NCI-H774 (cell line): ENCODE measurements around the gene SLC10A2.
"Not testable (repeated sequence)": the region's sequence is repeated elsewhere in the genome, so short reads cannot be mapped to it uniquely, and the experiment has no call there.

ENCODE experiments used
- DNase-seq: peaks from one replicate; lab custom pipeline; 2025; lab: John Stamatoyannopoulos, UW

SLC10A2 gene

GRCh38 chr13:103066079-103066780, at the start of gene SLC10A2:
TSS of gene SLC10A2 (minus strand) at chr13:103066417. CDS start at chr13:103066249, 168 bp downstream.
- no peak for DNase-seq

- no peak for DNase-seq
These were observed 41.4 kb upstream of the SLC10A2 start for GRCh38 chr13:103107580-103107979.

- no peak for DNase-seq
These were observed 38.1 kb upstream of the SLC10A2 start for GRCh38 chr13:103104340-103104739.

- peak; percentile 2 for DNase-seq
These were observed 37.2 kb upstream of the SLC10A2 start for GRCh38 chr13:103103456-103103855.

GRCh38 chr13:103102482-103102881, 36.3 kb upstream of the SLC10A2 start:
- no peak for DNase-seq

GRCh38 chr13:103101901-103102300, 35.7 kb upstream of the SLC10A2 start:
- DNase-seq: no peak

- no peak for DNase-seq
These were observed 35.3 kb upstream of the SLC10A2 start for GRCh38 chr13:103101500-103101899.

- no peak for DNase-seq
These were observed 34.6 kb upstream of the SLC10A2 start for GRCh38 chr13:103100830-103101229.

- DNase-seq: no peak
These were observed 33.6 kb upstream of the SLC10A2 start for GRCh38 chr13:103099722-103100293.

- no peak for DNase-seq
These were observed 32.3 kb upstream of the SLC10A2 start for GRCh38 chr13:103098535-103098934.

GRCh38 chr13:103097366-103097928, 31.2 kb upstream of the SLC10A2 start:
- DNase-seq: no peak

- not testable (repeated sequence) for DNase-seq
These were observed 27.4 kb upstream of the SLC10A2 start for GRCh38 chr13:103093649-103094048.

GRCh38 chr13:103087275-103087674, 21.1 kb upstream of the SLC10A2 start:
- no peak for DNase-seq

- DNase-seq: no peak
These were observed 15.2 kb upstream of the SLC10A2 start for GRCh38 chr13:103081435-103081834.

GRCh38 chr13:103078158-103078557, 11.9 kb upstream of the SLC10A2 start:
- no peak for DNase-seq

GRCh38 chr13:103068836-103069235, 2.6 kb upstream of the SLC10A2 start:
- DNase-seq: no peak

- no peak for DNase-seq
These were observed 1.7 kb upstream of the SLC10A2 start for GRCh38 chr13:103067751-103068555.

GRCh38 chr13:103066781-103067345, 646 bp upstream of the SLC10A2 start:
- peak; percentile 2 for DNase-seq

GRCh38 chr13:103063376-103063775, 2.8 kb downstream of the SLC10A2 start:
- no peak for DNase-seq

GRCh38 chr13:103062079-103062478, 4.1 kb downstream of the SLC10A2 start:
- DNase-seq: no peak

- no peak for DNase-seq
These were observed 10.2 kb downstream of the SLC10A2 start for GRCh38 chr13:103056008-103056407.

GRCh38 chr13:103055166-103055565, 11.1 kb downstream of the SLC10A2 start:
- DNase-seq: no peak
